CD4-positive, alpha-beta T cell treated with Interleukin-15 for 4 hours (primary cell): ENCODE data around the gene TTC7B.
"Not testable (repeated sequence)": the region's sequence is repeated elsewhere in the genome, so short reads cannot be mapped to it uniquely, and the experiment has no call there.

Source experiments
- DNase-seq: peaks from one replicate; pipeline ENCODE4 v3.0.0-alpha.2; 2020; ENCODE audit warnings: low spot score

Gene TTC7B

GRCh38 chr14:90831821-90832220, 15.6 kb upstream of the TTC7B start:
- DNase-seq = no peak

- no peak for DNase-seq
These were observed 14.9 kb upstream of the TTC7B start for GRCh38 chr14:90830931-90831701.

GRCh38 chr14:90829677-90830076, 13.4 kb upstream of the TTC7B start:
- no peak for DNase-seq

GRCh38 chr14:90828642-90829487, 12.6 kb upstream of the TTC7B start:
- peak; percentile 42 for DNase-seq

- peak; percentile 89 for DNase-seq
These were observed 11.8 kb upstream of the TTC7B start for GRCh38 chr14:90827919-90828610.

GRCh38 chr14:90823542-90823941, 7.3 kb upstream of the TTC7B start:
- not testable (repeated sequence) for DNase-seq

GRCh38 chr14:90820958-90821357, 4.7 kb upstream of the TTC7B start:
- DNase-seq = peak; percentile 79

- no peak for DNase-seq
These were observed 3.6 kb upstream of the TTC7B start for GRCh38 chr14:90819734-90820393.

- DNase-seq = no peak
These were observed 2.5 kb upstream of the TTC7B start for GRCh38 chr14:90818715-90819114.

GRCh38 chr14:90816681-90817436, 629 bp upstream of the TTC7B start:
- DNase-seq = no peak

- no peak for DNase-seq
These were observed 733 bp downstream of the TTC7B start for GRCh38 chr14:90815572-90815821.

GRCh38 chr14:90814806-90815571, 1.2 kb downstream of the TTC7B start:
- no peak for DNase-seq

GRCh38 chr14:90813442-90813841, 2.8 kb downstream of the TTC7B start:
- no peak for DNase-seq

GRCh38 chr14:90812109-90812508, 4.1 kb downstream of the TTC7B start:
- DNase-seq = no peak

- DNase-seq = no peak
These were observed 4.6 kb downstream of the TTC7B start for GRCh38 chr14:90811641-90812040.

- no peak for DNase-seq
These were observed 5.4 kb downstream of the TTC7B start for GRCh38 chr14:90810806-90811205.

- DNase-seq = no peak
These were observed 6.5 kb downstream of the TTC7B start for GRCh38 chr14:90809530-90810312.

GRCh38 chr14:90808759-90809529, 7.3 kb downstream of the TTC7B start:
- DNase-seq = no peak

GRCh38 chr14:90807060-90807459, 9.2 kb downstream of the TTC7B start:
- DNase-seq = no peak
